Heart left ventricle (tissue), 16 donors: ENCODE measurements around the gene SORBS1. TPM values are rescaled to one million over a fixed set of nuclear protein-coding genes. Genes with fewer than 3 reads are reported as not detected.
"Not testable (repeated sequence)": the region's sequence is repeated elsewhere in the genome, so short reads cannot be mapped to it uniquely, and the experiment has no call there.

ENCODE experiments used
- ATAC-seq, 4 donors: fragments of 200-7000 bp; cut with Tn5 transposase; one replicate each; pipeline ENCODE4 v1.9.1; 2020 to 2022; ENCODE audit warnings: moderate library complexity in 4 of 4, mild to moderate bottlenecking in 3 of 4, moderate number of reproducible peaks in 1 of 4
- DNase-seq, 5 donors: peaks; one replicate each; pipeline ENCODE4 v3.0.0-alpha.2; 2020
- H3K27ac ChIP-seq, 12 donors: fragments of 200-600 bp; sonication (generic) in 4 of 12; one replicate each; pipeline versions ENCODE4 v1.5.0 to v1.8.0; 2016 to 2022; ENCODE audit warnings: mild to moderate bottlenecking in 2 of 12
- H3K27me3 ChIP-seq, 9 donors: fragments of 200-600 bp; sonication (generic) in 2 of 9; one replicate each; pipeline versions ENCODE4 v1.5.1 to v1.8.0; 2016 to 2022; ENCODE audit warnings: mild to moderate bottlenecking in 3 of 9
- H3K36me3 ChIP-seq, 9 donors: fragments of 200-600 bp; sonication (generic) in 2 of 9; one replicate each; pipeline versions ENCODE4 v1.5.0 to v1.8.0; 2018 to 2022; ENCODE audit warnings: mild to moderate bottlenecking in 2 of 9
- H3K4me1 ChIP-seq, 12 donors: fragments of 200-600 bp; sonication (generic) in 4 of 12; one replicate each; pipeline versions ENCODE4 v1.5.0 to v1.8.0; 2016 to 2022; ENCODE audit warnings: mild to moderate bottlenecking in 3 of 12
- H3K4me3 ChIP-seq, 12 donors: fragments of 200-600 bp; sonication (generic) in 4 of 12; one replicate each; pipeline versions ENCODE4 v1.5.0 to v1.8.0; 2017 to 2022; ENCODE audit warnings: mild to moderate bottlenecking in 9 of 12, moderate library complexity in 4 of 12
- H3K9me3 ChIP-seq, 12 donors: fragments of 200-600 bp; sonication (generic) in 4 of 12; one replicate each; pipeline versions ENCODE4 v1.5.0 to v1.8.0; 2016 to 2022; ENCODE audit warnings: mild to moderate bottlenecking in 1 of 12
- CTCF ChIP-seq, 12 donors: fragments of 200-600 bp; sonication (generic) in 4 of 12; IDR thresholded peaks; one replicate each; pipeline versions ENCODE4 v1.5.0 to v1.8.0; 2018 to 2022; ENCODE audit warnings: antibody characterized with exemption in 12 of 12, mild to moderate bottlenecking in 5 of 12
- POLR2A ChIP-seq, 2 donors: fragments of 450-650 bp; IDR thresholded peaks; one replicate each; pipeline ENCODE4 v1.6.1; 2017; ENCODE audit warnings: antibody characterized with exemption in 2 of 2, mild to moderate bottlenecking in 2 of 2, moderate library complexity in 2 of 2
- whole genome bisulfite sequencing, 4 donors: extraction: QIAGEN DNeasy Blood & Tissue Kit in 2 of 4; methylation state at CpG; one replicate each; pipeline versions ENCODE4 v1.1.5 to v1.1.7; 2013 to 2018; 5-methylcytosine and 5-hydroxymethylcytosine counted together
- intact Hi-C, 10 donors: fragments of 100-400 bp; cut with DNase I; formaldehyde crosslinking; loops; one replicate each; pipeline versions ENCODE4 v1.11.1 to v1.14.2; 2022
- polyA plus RNA-seq, 2 donors: library from polyadenylated mRNA; stranded (reverse); fragments of 200-250 nt; gene quantifications; one replicate each; pipeline ENCODE4 v1.2.3, GENCODE V29; 2013
- total RNA-seq, 9 donors: library from RNA; depleted of rRNA in 2 of 9; stranded (reverse); fragments of >200 nt in 2 of 9; fragmentation: NEBNext Ultra II Directional in 3 of 9; extraction: Animal tissue kit (Norgen Biotek cat#: 25700) in 3 of 9; gene quantifications; one replicate each; pipeline versions ENCODE4 v1.1.0 to v1.2.4, GENCODE V29; 2016 to 2023
- donor health status: ischemic (EF 13 %, LVEDD 7.1; RV severe dilation, severe dysfunction).
- donor health status: healthy with polysubstance abuse.
- donor health status: DM: no; HTN: yes; CAD: no.
- donor health status: DM: no; HTN: no; CAD: no.
- donor health status: ischemic (EF 25% LVEDD 6.9; RV normal size, moderate dysfunction).
- donor health status: ischemic (EF 25% LVEDD 5.7; RV mildly dilated, moderate dysfunction).
- donor health status: healthy.
- donor health status: DM: yes; HTN: yes; CAD: no.
- donor health status: ischemic (EF 35%, LVEDD 5.7; RV mildly dilated, moderate dysfunction).
- donor health status: nonischemic (EF 11% LVEDD 7.7; RV severe dilation, severe dysfunction).
- donor health status: DM: yes; HTN: yes; CAD: no.
- donor health status: PGD.
- donor health status: ischemic (EF 29% LVEDD 5.4; RV normal size, mild dysfunction).
- donor health status: nonischemic (EF 23%, LVEDD 6.1; RV moderate dilation, normal function).

The SORBS1 gene
- total and polyA plus RNA-seq, 11 donors = 355 to 1,440 (median 886) TPM

- TF ChIP-seq CTCF (IDR thresholded peaks at IDR 0.05) (no peak), POLR2A (IDR thresholded peaks at IDR 0.05) (no peak)
- intact Hi-C loops = no loop called here
Observed at GRCh38 chr10:95352684-95353083, 208.5 kb downstream of the SORBS1 start.

GRCh38 chr10:95350830-95351228, 210.3 kb downstream of the SORBS1 start:
- TF ChIP-seq CTCF (IDR thresholded peaks at IDR 0.05) (no peak), POLR2A (IDR thresholded peaks at IDR 0.05) (no peak)
- DNase-seq = peak in 1 of 5 donors; percentile 39
- peaks cover 0 to 64% (median 26%) of the 10 kb centered on the region in 12 donors for H3K4me1 ChIP-seq

More at GRCh38 chr10:95352684-95353083, 208.5 kb downstream of the SORBS1 start:
- 74 to 84% (median 80%) methylated on average over 2 of the region's 2 CpGs for WGBS, 4 donors
- Histone ChIP-seq H3K9me3 (no peaks in the 10 kb centered on the region), H3K27me3 (no peaks in the 10 kb centered on the region), H3K4me3 (no peak overlapping the region), H3K36me3 (peaks cover 0 to 100% (median 95%) of the 10 kb centered on the region in 9 donors), H3K27ac (peak overlapping the region in 2 of 12 donors; percentile 16 to 57), H3K4me1 (peaks cover 0 to 53% (median 24%) of the 10 kb centered on the region in 12 donors)
- DNase-seq = no peak
- ATAC-seq = no peak

GRCh38 chr10:95350219-95350829, 210.8 kb downstream of the SORBS1 start:
- intact Hi-C loops = no loop called here
- Histone ChIP-seq H3K27ac (peak overlapping the region in 8 of 12 donors; percentile 6 to 71 (median 25)), H3K9me3 (no peaks in the 10 kb centered on the region), H3K4me3 (no peak overlapping the region), H3K36me3 (peaks cover 0 to 97% (median 86%) of the 10 kb centered on the region in 9 donors), H3K27me3 (no peaks in the 10 kb centered on the region), H3K4me1 (peaks cover 0 to 61% (median 26%) of the 10 kb centered on the region in 12 donors)
- TF ChIP-seq CTCF (IDR thresholded peaks at IDR 0.05) = no peak
- TF ChIP-seq POLR2A (IDR thresholded peaks at IDR 0.05) = no peak
- 61 to 68% (median 64%) methylated on average over 6 of the region's 6 CpGs for WGBS, 4 donors
- DNase-seq (no peak), ATAC-seq (peak in 3 of 4 donors; percentile 42 to 44 (median 43))

More at GRCh38 chr10:95350830-95351228, 210.3 kb downstream of the SORBS1 start:
- Histone ChIP-seq H3K36me3 (peaks cover 0 to 97% (median 86%) of the 10 kb centered on the region in 9 donors), H3K4me3 (no peak overlapping the region), H3K27ac (peak overlapping the region in 8 of 12 donors; percentile 6 to 71 (median 25)), H3K9me3 (no peaks in the 10 kb centered on the region), H3K27me3 (no peaks in the 10 kb centered on the region)
- intact Hi-C loops = no loop called here
- peak; percentile 15 to 59 (median 46) for ATAC-seq
- WGBS, 4 donors = 37 to 53% (median 48%) methylated on average over 2 of the region's 2 CpGs

- intact Hi-C loops = loop anchor here in 1 of 10 donors (5.0 kb wide), 1 partner anchor 100 kb away; no protein-coding TSS in a partner anchor
- not testable (repeated sequence) for H3K9me3 ChIP-seq, DNase-seq, H3K27me3 ChIP-seq, ATAC-seq, H3K4me3 ChIP-seq
- peaks cover 0 to 54% (median 20%) of the 10 kb centered on the region in 12 donors for H3K4me1 ChIP-seq
- 90 to 93% (median 91%) methylated on average over 6 to 7 of the region's 7 CpGs for WGBS, 4 donors
- H3K36me3 ChIP-seq = peaks cover 0 to 97% (median 78%) of the 10 kb centered on the region in 9 donors
- peak overlapping the region in 6 of 12 donors; percentile 2 to 64 (median 24) for H3K27ac ChIP-seq
Observed at GRCh38 chr10:95347402-95347766, 213.8 kb downstream of the SORBS1 start.
